GM12878 (cell line): Measurements from ENCODE around the gene MEIS2. TPM values are rescaled to one million over a fixed set of nuclear protein-coding genes. Genes with fewer than 3 reads are reported as not detected.

ENCODE experiments used
- ATAC-seq: fragments of 200-7000 bp; cut with Tn5 transposase; 3 replicates; pipeline ENCODE4 v1.9.1; 2020; ENCODE audit warnings: mild to moderate bottlenecking, moderate library complexity
- BruUV-seq: library from RNA; stranded (reverse); fragments of 400-500 nt; replicated peaks from 2 replicates; lab custom pipeline; 2021; lab: Mats Ljungman, UMichigan
- CTCF ChIA-PET: fragments of 300-600 bp; sonication (Branson Sonifier 250); formaldehyde crosslinking; extraction: SDS; loops from one replicate; lab custom pipeline; 2021; ENCODE audit warnings: inconsistent platforms; lab: Yijun Ruan, JAX
- POLR2A ChIA-PET: fragments of 350-600 bp; formaldehyde crosslinking; extraction: SDS; loops from one replicate; lab custom pipeline; 2021; ENCODE audit warnings: inconsistent platforms; lab: Charles Lee
- RAD21 ChIA-PET: fragments of 300-600 bp; sonication (Branson Sonifier 250); formaldehyde crosslinking; loops from one replicate; lab custom pipeline; 2023; ENCODE audit warnings: antibody characterized with exemption; ENCODE audit not compliant: unreplicated experiment; lab: Charles Lee
- SMC1A ChIA-PET: fragments of 300-600 bp; sonication (Branson Sonifier 250); formaldehyde crosslinking; loops from one replicate; lab custom pipeline; 2023; ENCODE audit not compliant: unreplicated experiment, uncharacterized antibody; lab: Charles Lee
- DNase-seq: peaks from one replicate; pipeline ENCODE4 v3.0.0-alpha.2; 2011; ENCODE audit warnings: low read depth, low spot score
- FAIRE-seq: peaks from 3 replicates; lab custom pipeline; 2011; peaks lifted over from hg19 to GRCh38; lab: Jason Lieb, UNC
- H2AFZ ChIP-seq: 2 replicates; pipeline ENCODE4 v1.6.0; 2011; ENCODE audit warnings: low read depth, low read length, control low read depth; ENCODE audit not compliant: control insufficient read depth
- H3K27ac ChIP-seq: 2 replicates; pipeline ENCODE4 v1.5.1; 2011; ENCODE audit warnings: control low read depth; ENCODE audit not compliant: control insufficient read depth, insufficient read depth
- H3K27me3 ChIP-seq, 2 experiments: replicated peaks in 1 of 2; 2 replicates each; pipeline versions ENCODE4 v1.6.0 to v1.6.1; 2011; ENCODE audit warnings: low read length in 1 of 2; ENCODE audit not compliant: control insufficient read depth in 2 of 2, insufficient read depth in 2 of 2
- H3K36me3 ChIP-seq, 2 experiments: 2 replicates each; pipeline ENCODE4 v1.5.1; 2011; ENCODE audit warnings: low read length in 1 of 2; ENCODE audit not compliant: control insufficient read depth in 2 of 2, insufficient read depth in 2 of 2
- H3K4me1 ChIP-seq: 2 replicates; pipeline ENCODE4 v1.6.1; 2011; ENCODE audit warnings: mild to moderate bottlenecking, low read length, moderate library complexity, mixed read lengths; ENCODE audit not compliant: control insufficient read depth, insufficient read depth
- H3K4me2 ChIP-seq: 2 replicates; pipeline ENCODE4 v1.6.0; 2011; ENCODE audit warnings: control low read depth; ENCODE audit not compliant: control insufficient read depth, insufficient read depth
- H3K4me3 ChIP-seq: fragments of 200-600 bp; sonication (generic); 2 replicates; pipeline ENCODE4 v1.5.1; 2016
- H3K79me2 ChIP-seq: 2 replicates; pipeline ENCODE4 v1.6.0; 2011; ENCODE audit warnings: low read length; ENCODE audit not compliant: control insufficient read depth, insufficient read depth
- H3K9ac ChIP-seq: 2 replicates; pipeline ENCODE4 v1.8.0; 2011; ENCODE audit warnings: low read length, control low read depth, mixed read lengths; ENCODE audit not compliant: control insufficient read depth, insufficient read depth
- H3K9me3 ChIP-seq: replicated peaks from 3 replicates; pipeline ENCODE4 v1.5.1; 2011; ENCODE audit warnings: mild to moderate bottlenecking, low read length; ENCODE audit not compliant: control insufficient read depth, insufficient read depth
- H4K20me1 ChIP-seq: 2 replicates; pipeline ENCODE4 v1.6.0; 2011; ENCODE audit not compliant: control insufficient read depth, insufficient read depth
- BMI1 ChIP-seq: fragments of 450-650 bp; IDR thresholded peaks from 2 replicates; pipeline ENCODE4 v1.6.1; 2016; ENCODE audit warnings: mild to moderate bottlenecking, moderate library complexity, borderline replicate concordance
- CHD1 ChIP-seq: IDR thresholded peaks from 2 replicates; pipeline ENCODE4 v1.6.1; 2012; ENCODE audit warnings: low read depth, low read length, improper control_type of control experiment
- CREM ChIP-seq: IDR thresholded peaks from 2 replicates; pipeline ENCODE4 v1.6.1; 2014; ENCODE audit warnings: antibody characterized with exemption, low read depth
- NFYA ChIP-seq: IDR thresholded peaks from 2 replicates; pipeline ENCODE4 v1.6.1; 2011; ENCODE audit warnings: low read depth, mild to moderate bottlenecking, low read length, improper control_type of control experiment, borderline replicate concordance
- PML ChIP-seq: IDR thresholded peaks from 2 replicates; pipeline ENCODE4 v1.6.1; 2012; ENCODE audit warnings: low read length, inconsistent platforms
- POLR2AphosphoS2 ChIP-seq: IDR thresholded peaks from 2 replicates; pipeline ENCODE4 v1.6.1; 2011; ENCODE audit warnings: low read depth, mild to moderate bottlenecking, low read length, improper control_type of control experiment, moderate library complexity
- SREBF1 ChIP-seq: IDR thresholded peaks from 2 replicates; pipeline ENCODE4 v1.6.1; 2012; ENCODE audit warnings: mild to moderate bottlenecking, low read length
- ZNF217 ChIP-seq: fragments of 450-650 bp; IDR thresholded peaks from 2 replicates; pipeline ENCODE4 v1.6.1; 2017; ENCODE audit warnings: antibody characterized with exemption, mild to moderate bottlenecking
- ZNF24 ChIP-seq: fragments of 450-650 bp; IDR thresholded peaks from 2 replicates; pipeline ENCODE4 v1.6.1; 2017; ENCODE audit warnings: antibody characterized with exemption, mild to moderate bottlenecking
- WGBS: methylation state at CpG from one replicate; pipeline ENCODE4 v1.1.6; 2016; ENCODE audit warnings: low lambda C conversion rate; ENCODE audit not compliant: insufficient replicate concordance, insufficient coverage; ENCODE audit errors: missing lambda C conversion rate; 5-methylcytosine and 5-hydroxymethylcytosine counted together
- in situ Hi-C: fragments of 300-500 bp; cut with MboI; formaldehyde crosslinking; loops from 9 replicates; pipeline ENCODE4 v1.14.3; 2018; ENCODE audit warnings: mixed read lengths
- intact Hi-C: fragments of 100-400 bp; cut with micrococcal nuclease; formaldehyde crosslinking; loops from one replicate; pipeline ENCODE4 v1.14.2; 2022; ENCODE audit not compliant: unreplicated experiment
- polyA plus RNA-seq, 11 experiments: library from polyadenylated mRNA; depleted of rRNA in 4 of 11; unstranded in 6 of 11; stranded (reverse) in 5 of 11; fragments of >200 nt; fragmentation: Nextera tagmentation in 4 of 11; fragmentation: Illumina TruSeq in 1 of 11; extraction: Ambion mirVana in 4 of 11; extraction: Trizol in 1 of 11; gene quantifications; 1 replicate in 1 of 11; 2 replicates in 10 of 11; pipeline versions ENCODE4 v1.2.1 to v1.2.3, GENCODE V29; 2011 to 2016; ENCODE audit warnings: inconsistent platforms in 2 of 11, missing spikeins in 2 of 11, low read depth in 1 of 11
- total RNA-seq, 4 experiments: library from RNA; depleted of rRNA in 3 of 4; stranded (reverse); fragments of >200 nt in 3 of 4; fragmentation: Illumina TruSeq in 1 of 4; extraction: Trizol in 1 of 4; gene quantifications; 2 replicates each; pipeline versions ENCODE4 v1.2.1 to v1.2.3, GENCODE V29; 2013 to 2021
- TF ChIP-seq, protein P1 (sequence below): fragments of 450-650 bp; IDR thresholded peaks from 2 replicates; pipeline ENCODE4 v1.6.1; 2016; ENCODE audit warnings: mild to moderate bottlenecking
- TF ChIP-seq, protein P2 (sequence below): fragments of 450-650 bp; IDR thresholded peaks from 2 replicates; pipeline ENCODE4 v1.6.1; 2016; ENCODE audit warnings: mild to moderate bottlenecking
- TF ChIP-seq, protein P3 (sequence below): IDR thresholded peaks from 2 replicates; pipeline ENCODE4 v1.6.1; 2011; ENCODE audit warnings: mild to moderate bottlenecking, low read depth, low read length, moderate library complexity; ENCODE audit not compliant: insufficient replicate concordance

The MEIS2 gene
- total and polyA plus RNA-seq, 10 of the 15 experiments (the other 5 are each of a cell fraction or from before 2014, with no cell fraction given): 9.2 to 54.0 (median 20.4) TPM

DNA sequence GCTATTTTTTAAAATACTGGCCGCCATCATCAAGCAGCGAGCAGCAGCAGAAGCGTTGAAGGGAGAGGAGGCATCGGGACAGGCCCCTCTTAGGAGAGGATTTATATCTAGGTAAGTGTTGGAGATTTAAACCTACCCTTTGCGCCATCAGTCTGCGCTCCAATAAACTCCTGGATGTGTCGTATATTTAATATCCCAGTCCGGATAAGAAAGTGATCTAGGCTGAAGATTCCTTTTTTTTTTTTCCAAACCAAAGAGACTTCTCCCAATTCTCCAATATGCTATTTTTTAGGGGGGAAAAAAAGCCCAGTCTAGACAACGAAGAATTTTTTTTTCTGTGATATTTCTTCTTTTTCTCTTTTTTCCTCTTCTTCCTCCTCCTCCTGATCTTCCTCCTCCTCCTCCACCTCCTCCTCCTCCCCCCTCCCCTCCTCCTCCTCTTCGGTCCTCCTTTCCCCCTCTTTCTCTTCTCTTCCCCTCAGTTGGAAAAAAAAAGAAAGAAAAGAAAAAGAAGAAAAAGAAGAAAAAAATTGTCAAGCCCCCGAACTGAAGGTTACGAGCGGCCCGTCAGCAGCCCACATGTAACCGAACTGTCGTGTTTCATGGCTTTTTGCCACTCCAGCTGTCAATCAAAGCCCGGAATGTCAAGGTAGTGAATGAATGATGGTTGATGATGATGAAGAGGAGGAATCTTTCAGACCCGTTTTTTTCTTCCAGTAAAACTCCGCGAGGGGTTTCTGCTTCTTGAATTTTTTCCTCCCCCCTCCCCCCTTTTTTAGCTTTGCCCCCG lies 835 bp downstream of the MEIS2 start:
- TF ChIP-seq ZNF217 (no peak), ZNF24 (peak; percentile 25; the same call in 1 of the 2 replicates), NFYA (no peak), CHD1 (no peak), POLR2AphosphoS2 (no peak), SREBF1 (0 out of 2 replicates have a peak, but pooled peaks have one; percentile 20), CREM (no peak), BMI1 (no peak), PML (0 out of 2 replicates have a peak, but pooled peaks have one; percentile 8)
- TF ChIP-seq, protein P1, sequence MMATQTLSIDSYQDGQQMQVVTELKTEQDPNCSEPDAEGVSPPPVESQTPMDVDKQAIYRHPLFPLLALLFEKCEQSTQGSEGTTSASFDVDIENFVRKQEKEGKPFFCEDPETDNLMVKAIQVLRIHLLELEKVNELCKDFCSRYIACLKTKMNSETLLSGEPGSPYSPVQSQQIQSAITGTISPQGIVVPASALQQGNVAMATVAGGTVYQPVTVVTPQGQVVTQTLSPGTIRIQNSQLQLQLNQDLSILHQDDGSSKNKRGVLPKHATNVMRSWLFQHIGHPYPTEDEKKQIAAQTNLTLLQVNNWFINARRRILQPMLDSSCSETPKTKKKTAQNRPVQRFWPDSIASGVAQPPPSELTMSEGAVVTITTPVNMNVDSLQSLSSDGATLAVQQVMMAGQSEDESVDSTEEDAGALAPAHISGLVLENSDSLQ: peak; percentile 96
- TF ChIP-seq, protein P2, sequence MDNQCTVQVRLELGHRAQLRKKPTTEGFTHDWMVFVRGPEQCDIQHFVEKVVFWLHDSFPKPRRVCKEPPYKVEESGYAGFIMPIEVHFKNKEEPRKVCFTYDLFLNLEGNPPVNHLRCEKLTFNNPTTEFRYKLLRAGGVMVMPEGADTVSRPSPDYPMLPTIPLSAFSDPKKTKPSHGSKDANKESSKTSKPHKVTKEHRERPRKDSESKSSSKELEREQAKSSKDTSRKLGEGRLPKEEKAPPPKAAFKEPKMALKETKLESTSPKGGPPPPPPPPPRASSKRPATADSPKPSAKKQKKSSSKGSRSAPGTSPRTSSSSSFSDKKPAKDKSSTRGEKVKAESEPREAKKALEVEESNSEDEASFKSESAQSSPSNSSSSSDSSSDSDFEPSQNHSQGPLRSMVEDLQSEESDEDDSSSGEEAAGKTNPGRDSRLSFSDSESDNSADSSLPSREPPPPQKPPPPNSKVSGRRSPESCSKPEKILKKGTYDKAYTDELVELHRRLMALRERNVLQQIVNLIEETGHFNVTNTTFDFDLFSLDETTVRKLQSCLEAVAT: 0 out of 2 replicates have a peak, but pooled peaks have one; percentile 3
- TF ChIP-seq, protein P3, sequence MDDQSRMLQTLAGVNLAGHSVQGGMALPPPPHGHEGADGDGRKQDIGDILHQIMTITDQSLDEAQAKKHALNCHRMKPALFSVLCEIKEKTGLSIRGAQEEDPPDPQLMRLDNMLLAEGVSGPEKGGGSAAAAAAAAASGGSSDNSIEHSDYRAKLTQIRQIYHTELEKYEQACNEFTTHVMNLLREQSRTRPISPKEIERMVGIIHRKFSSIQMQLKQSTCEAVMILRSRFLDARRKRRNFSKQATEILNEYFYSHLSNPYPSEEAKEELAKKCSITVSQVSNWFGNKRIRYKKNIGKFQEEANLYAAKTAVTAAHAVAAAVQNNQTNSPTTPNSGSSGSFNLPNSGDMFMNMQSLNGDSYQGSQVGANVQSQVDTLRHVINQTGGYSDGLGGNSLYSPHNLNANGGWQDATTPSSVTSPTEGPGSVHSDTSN: peak; percentile 89
- no peak for FAIRE-seq
- POLR2A ChIA-PET: interaction anchor here (0.6 to 0.8 kb wide), 4 partner anchors 77 to 866 kb away, joined by 3 to 7 read pairs (median 4); no protein-coding TSS in a partner anchor

More for the DNA sequence above, 835 bp downstream of the MEIS2 start:
- Histone ChIP-seq H3K4me2 (peak overlapping the region; percentile 86), H3K9me3 (no peaks in the 10 kb centered on the region), H3K79me2 (peaks cover 28% of the 10 kb centered on the region), H3K27ac (peak overlapping the region; percentile 88), H3K27me3 (peaks cover 0 to 8% of the 10 kb centered on the region in 2 experiments; a peak in 1 of 4 replicates), H3K4me1 (peaks cover 7% of the 10 kb centered on the region), H4K20me1 (no peaks in the 10 kb centered on the region), H3K4me3 (peak overlapping the region; percentile 87), H3K9ac (peak overlapping the region; percentile 70), H2AFZ (peak overlapping the region; percentile 70), H3K36me3 (no peaks in the 10 kb centered on the region)
- ATAC-seq: no peak
- intact Hi-C loops: loop anchor here (2.0 to 10.0 kb wide), 2 partner anchors 85 to 1575 kb away; no protein-coding TSS in a partner anchor
- TSS peak; percentile 53 for BruUV-seq
- SMC1A ChIA-PET: interaction anchor here (12.8 kb wide), 1 partner anchor 219 kb away, joined by 130 read pairs; no protein-coding TSS in a partner anchor
- CTCF ChIA-PET: interaction anchor here (1.2 kb wide), 1 partner anchor 216 kb away, joined by 4 read pairs; no protein-coding TSS in a partner anchor
- RAD21 ChIA-PET: no interaction called here
- in situ Hi-C loops: loop anchor here (5.0 to 10.0 kb wide), 3 partner anchors 217 to 1575 kb away; no protein-coding TSS in a partner anchor
- 0% methylated on average over 20 of the region's 21 CpGs for WGBS
- no peak for DNase-seq
